Lung (tissue), 12 donors: Measurements from ENCODE around the gene PMS2. TPM values are rescaled to one million over a fixed set of nuclear protein-coding genes. Genes with fewer than 3 reads are reported as not detected.

Experiments used
- ATAC-seq: fragments of 200-7000 bp; cut with Tn5 transposase; one replicate; pipeline ENCODE4 v1.9.1; 2020; ENCODE audit warnings: moderate number of reproducible peaks; ENCODE audit not compliant: insufficient read depth, low FRiP score
- DNase-seq, 3 donors: peaks; one replicate each; pipeline ENCODE4 v3.0.0-alpha.2; 2013 to 2017
- H3K27ac ChIP-seq, 2 donors: one replicate each; pipeline ENCODE4 v1.5.1; 2013; ENCODE audit warnings: mild to moderate bottlenecking in 2 of 2, moderate library complexity in 2 of 2, control low read depth in 1 of 2, inconsistent platforms in 1 of 2, low read depth in 1 of 2, low read length in 1 of 2
- H3K27me3 ChIP-seq, 3 donors: one replicate each; pipeline ENCODE4 v1.5.1; 2013; ENCODE audit warnings: low read length in 2 of 3; ENCODE audit not compliant: control insufficient read depth in 3 of 3, insufficient read depth in 3 of 3
- H3K36me3 ChIP-seq, 4 donors: one replicate each; pipeline ENCODE4 v1.5.1; 2013; ENCODE audit warnings: low read length in 4 of 4, mild to moderate bottlenecking in 1 of 4, moderate library complexity in 1 of 4; ENCODE audit not compliant: control insufficient read depth in 4 of 4, insufficient read depth in 4 of 4
- H3K4me1 ChIP-seq, 5 donors: one replicate each; pipeline ENCODE4 v1.5.1; 2013; ENCODE audit warnings: low read length in 5 of 5, mild to moderate bottlenecking in 2 of 5, moderate library complexity in 1 of 5; ENCODE audit not compliant: control insufficient read depth in 5 of 5, insufficient read depth in 5 of 5
- H3K4me3 ChIP-seq: one replicate; pipeline ENCODE4 v1.5.1; 2013; ENCODE audit warnings: mild to moderate bottlenecking, control low read depth, moderate library complexity
- H3K9ac ChIP-seq, 2 donors: one replicate each; pipeline ENCODE4 v1.5.1; 2013; ENCODE audit warnings: low read length in 2 of 2, control low read depth in 1 of 2; ENCODE audit not compliant: insufficient read depth in 1 of 2
- H3K9me3 ChIP-seq, 4 donors: one replicate each; pipeline ENCODE4 v1.5.1; 2013; ENCODE audit warnings: low read length in 3 of 4, mild to moderate bottlenecking in 1 of 4, moderate library complexity in 1 of 4; ENCODE audit not compliant: control insufficient read depth in 4 of 4, insufficient read depth in 3 of 4
- WGBS, 2 donors: extraction: QIAGEN DNeasy Blood & Tissue Kit; methylation state at CpG; one replicate each; pipeline ENCODE4 v1.1.7; 2013; 5-methylcytosine and 5-hydroxymethylcytosine counted together
- polyA plus RNA-seq, 2 donors: library from polyadenylated mRNA; stranded (reverse); fragments of 200-250 nt; gene quantifications; one replicate each; pipeline ENCODE4 v1.2.1, GENCODE V29; 2013
- total RNA-seq, 2 donors: library from RNA; depleted of rRNA in 1 of 2; stranded (reverse); fragments of >200 nt in 1 of 2; gene quantifications; one replicate each; pipeline ENCODE4 v1.2.1, GENCODE V29; 2014 to 2021
- TF ChIP-seq, protein P1 (sequence below): IDR thresholded peaks from 2 replicates; pipeline ENCODE4 v1.5.1; 2012; ENCODE audit warnings: mild to moderate bottlenecking; ENCODE audit errors: control extremely low read depth, extremely low read depth
- donor health status: control.
- donor health status: control.
- donor health status: Bipolar disorder and iron deficiency.
- donor health status: healthy.
- donor health status: DM: yes; HTN: yes; CAD: no.

PMS2 gene
- total and polyA plus RNA-seq, 4 donors: 3.5 to 19.1 (median 7.9) TPM

DNA sequence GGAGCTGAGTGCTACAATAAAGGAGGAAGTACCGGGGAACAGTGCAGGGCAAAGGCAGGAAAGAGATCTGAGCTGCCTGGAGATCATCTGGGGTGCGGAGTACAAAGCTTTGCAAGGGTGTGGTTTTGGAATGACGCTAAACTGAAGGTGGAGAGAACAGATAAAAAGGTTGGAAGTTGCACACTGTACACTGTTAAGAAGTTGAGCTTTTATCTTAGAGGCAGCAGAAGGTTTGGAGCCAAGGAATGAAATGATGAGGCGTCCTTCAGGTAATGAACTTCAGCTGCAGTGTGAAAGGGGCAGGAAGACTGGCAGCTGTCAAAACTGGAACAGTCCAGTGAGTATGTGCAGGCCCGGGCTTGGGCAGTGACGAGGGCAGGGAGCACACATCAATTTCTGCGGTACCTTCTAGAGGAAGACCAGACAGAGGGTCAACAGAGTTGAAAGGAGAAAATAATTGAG lies 15.2 kb upstream of the PMS2 start:
- 80 to 87% methylated on average over 7 of the region's 7 CpGs for WGBS, 2 donors
- Histone ChIP-seq H3K4me3 (no peak overlapping the region), H3K27ac (no peak overlapping the region), H3K9ac (no peak overlapping the region), H3K27me3 (no peaks in the 10 kb centered on the region), H3K9me3 (no peaks in the 10 kb centered on the region), H3K4me1 (peaks cover 0 to 3% (median 0%) of the 10 kb centered on the region in 5 donors), H3K36me3 (peaks cover 37 to 64% (median 54%) of the 10 kb centered on the region in 4 donors)
- DNase-seq (no peak), ATAC-seq (no peak)
- TF ChIP-seq, protein P1, sequence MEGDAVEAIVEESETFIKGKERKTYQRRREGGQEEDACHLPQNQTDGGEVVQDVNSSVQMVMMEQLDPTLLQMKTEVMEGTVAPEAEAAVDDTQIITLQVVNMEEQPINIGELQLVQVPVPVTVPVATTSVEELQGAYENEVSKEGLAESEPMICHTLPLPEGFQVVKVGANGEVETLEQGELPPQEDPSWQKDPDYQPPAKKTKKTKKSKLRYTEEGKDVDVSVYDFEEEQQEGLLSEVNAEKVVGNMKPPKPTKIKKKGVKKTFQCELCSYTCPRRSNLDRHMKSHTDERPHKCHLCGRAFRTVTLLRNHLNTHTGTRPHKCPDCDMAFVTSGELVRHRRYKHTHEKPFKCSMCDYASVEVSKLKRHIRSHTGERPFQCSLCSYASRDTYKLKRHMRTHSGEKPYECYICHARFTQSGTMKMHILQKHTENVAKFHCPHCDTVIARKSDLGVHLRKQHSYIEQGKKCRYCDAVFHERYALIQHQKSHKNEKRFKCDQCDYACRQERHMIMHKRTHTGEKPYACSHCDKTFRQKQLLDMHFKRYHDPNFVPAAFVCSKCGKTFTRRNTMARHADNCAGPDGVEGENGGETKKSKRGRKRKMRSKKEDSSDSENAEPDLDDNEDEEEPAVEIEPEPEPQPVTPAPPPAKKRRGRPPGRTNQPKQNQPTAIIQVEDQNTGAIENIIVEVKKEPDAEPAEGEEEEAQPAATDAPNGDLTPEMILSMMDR: no peak

DNA sequence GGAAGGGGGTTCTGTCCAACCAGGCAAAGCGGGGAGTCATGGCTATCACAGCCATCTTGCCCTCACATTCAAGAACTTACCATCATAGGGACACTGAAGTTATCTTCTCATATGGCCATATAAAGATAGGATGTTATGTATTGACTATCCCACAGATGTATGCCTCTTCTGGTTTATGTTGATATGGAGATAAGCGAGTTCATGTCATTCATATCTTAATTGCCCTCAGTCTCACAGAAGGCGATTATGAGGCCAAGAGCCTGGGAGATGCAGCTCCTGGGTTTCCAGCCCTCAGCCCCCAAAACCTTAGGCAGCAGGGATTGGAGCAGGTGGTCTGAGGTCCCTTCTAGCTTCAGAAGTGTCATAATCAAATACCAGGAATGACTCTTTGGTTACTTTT lies 13.9 kb upstream of the PMS2 start:
- H3K9ac ChIP-seq: no peak overlapping the region
- no peaks in the 10 kb centered on the region for H3K27me3 ChIP-seq
- H3K27ac ChIP-seq: no peak overlapping the region
- 95 to 96% methylated on average over 3 of the region's 3 CpGs for WGBS, 2 donors
- DNase-seq (no peak), ATAC-seq (no peak)
- H3K4me3 ChIP-seq: no peak overlapping the region
- H3K36me3 ChIP-seq: peaks cover 36 to 62% (median 53%) of the 10 kb centered on the region in 4 donors
- H3K4me1 ChIP-seq: peaks cover 0 to 3% (median 0%) of the 10 kb centered on the region in 5 donors
- TF ChIP-seq, protein P1: no peak
- H3K9me3 ChIP-seq: no peaks in the 10 kb centered on the region

DNA sequence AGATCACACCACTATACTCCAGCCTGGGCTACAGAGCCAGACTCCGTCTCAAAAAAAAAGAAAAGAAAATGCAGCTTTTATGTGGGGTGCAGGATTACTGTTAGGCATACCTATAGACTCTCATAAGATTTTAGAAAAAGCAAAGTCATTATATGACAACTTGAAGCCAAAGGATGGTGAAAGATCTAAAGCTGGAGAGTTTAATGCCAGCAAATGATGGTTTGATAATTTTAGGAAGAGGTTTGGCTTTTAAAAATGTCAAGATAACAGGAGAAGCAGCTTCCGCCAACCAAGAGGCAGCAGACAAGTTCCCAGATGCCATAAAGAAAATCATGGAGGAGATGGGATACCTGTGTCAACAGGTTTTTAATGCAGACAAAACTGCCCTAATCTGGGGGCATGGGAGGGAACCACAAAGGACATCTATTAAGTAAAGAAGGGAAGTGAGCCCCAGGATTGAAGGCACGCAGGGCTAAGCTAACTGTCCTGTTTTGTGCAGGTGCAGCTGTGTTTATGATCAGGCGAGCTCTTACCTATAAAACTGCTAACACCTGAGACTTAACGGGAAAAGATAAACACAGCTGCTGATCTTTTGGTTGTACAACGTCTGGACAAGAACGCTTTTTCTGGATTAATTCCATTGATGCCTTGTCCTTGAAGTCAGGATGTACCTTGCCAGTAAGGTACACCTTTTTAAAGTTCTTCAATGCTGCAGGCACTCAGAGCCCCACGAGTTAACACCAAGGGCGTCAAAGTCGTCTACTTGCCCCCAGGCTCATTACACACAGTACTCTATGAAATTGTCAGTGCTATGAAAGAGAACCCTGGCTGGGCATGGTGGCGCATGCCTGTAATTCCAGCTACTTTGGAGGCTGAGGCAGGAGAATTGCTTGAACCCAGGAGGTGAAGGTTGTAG lies 11.8 kb upstream of the PMS2 start:
- ATAC-seq (no peak), DNase-seq (no peak)
- peaks cover 37 to 51% (median 45%) of the 10 kb centered on the region in 4 donors for H3K36me3 ChIP-seq
- H3K27me3 ChIP-seq: no peaks in the 10 kb centered on the region
- WGBS, 2 donors: 86 to 91% methylated on average over 11 of the region's 11 CpGs
- no peaks in the 10 kb centered on the region for H3K9me3 ChIP-seq
- TF ChIP-seq, protein P1: no peak
- H3K4me1 ChIP-seq: peaks cover 0 to 3% (median 0%) of the 10 kb centered on the region in 5 donors
- H3K4me3 ChIP-seq: no peak overlapping the region
- no peak overlapping the region for H3K27ac ChIP-seq
- H3K9ac ChIP-seq: no peak overlapping the region
